Body of pancreas (tissue), 4 donors: ENCODE measurements around the gene CLEC3B. TPM values are rescaled to one million over a fixed set of nuclear protein-coding genes. Genes with fewer than 3 reads are reported as not detected.
"Not testable (repeated sequence)": the region's sequence is repeated elsewhere in the genome, so short reads cannot be mapped to it uniquely, and the experiment has no call there.

Experiments
- ATAC-seq: fragments of 150-250 bp; one replicate; pipeline ENCODE4 v1.9.1; 2016
- DNase-seq, 4 donors: peaks; one replicate each; pipeline ENCODE4 v3.0.0-alpha.2; 2019
- H3K27ac ChIP-seq, 4 donors: fragments of 200-600 bp; sonication (generic); 1 replicate in 3 of 4; 2 replicates in 1 of 4; pipeline versions ENCODE4 v1.5.1 to v1.6.1; 2016 to 2019; ENCODE audit warnings: mild to moderate bottlenecking in 1 of 4, mixed read lengths in 1 of 4, moderate library complexity in 1 of 4
- H3K27me3 ChIP-seq, 2 donors: fragments of 200-600 bp; sonication (generic); one replicate each; pipeline ENCODE4 v1.6.0; 2016; ENCODE audit warnings: mild to moderate bottlenecking in 1 of 2
- H3K36me3 ChIP-seq, 2 donors: fragments of 200-600 bp; sonication (generic); replicated peaks in 1 of 2; 2 replicates each; pipeline ENCODE4 v1.5.1; 2016; ENCODE audit warnings: low read depth in 2 of 2; ENCODE audit not compliant: insufficient read depth in 1 of 2
- H3K4me1 ChIP-seq: fragments of 200-600 bp; sonication (generic); one replicate; pipeline ENCODE4 v1.6.0; 2016
- H3K4me3 ChIP-seq, 2 donors: fragments of 200-600 bp; sonication (generic); 1 replicate in 1 of 2; 2 replicates in 1 of 2; pipeline ENCODE4 v1.5.1; 2016 to 2019
- H3K9me3 ChIP-seq, 3 donors: fragments of 200-600 bp; sonication (generic); 1 replicate in 2 of 3; 2 replicates in 1 of 3; pipeline ENCODE4 v1.5.1; 2016
- POLR2A ChIP-seq, 3 donors: fragments of 450-650 bp; IDR thresholded peaks; one replicate each; pipeline ENCODE4 v1.6.1; 2016; ENCODE audit warnings: antibody characterized with exemption in 3 of 3, mild to moderate bottlenecking in 2 of 3
- WGBS, 2 donors: methylation state at CpG; one replicate each; pipeline ENCODE4 v1.1.5; 2017; 5-methylcytosine and 5-hydroxymethylcytosine counted together
- intact Hi-C: fragments of 100-400 bp; cut with DNase I; formaldehyde crosslinking; loops from one replicate; pipeline ENCODE4 v1.15.1; 2023
- total RNA-seq, 2 donors: library from RNA; depleted of rRNA; stranded (reverse); fragments of >200 nt; gene quantifications; one replicate each; pipeline ENCODE4 v1.1.0, GENCODE V29; 2016
- TF ChIP-seq, protein P1 (sequence below), 7 experiments: fragments of 450-650 bp in 4 of 7; fragments of 200-600 bp in 3 of 7; sonication (generic) in 3 of 7; IDR thresholded peaks; one replicate each; pipeline ENCODE4 v1.5.1; 2016 to 2019; ENCODE audit warnings: antibody characterized with exemption in 7 of 7

Gene CLEC3B
- total RNA-seq, 2 donors from 2014 or later, result 4.9 to 22.1 TPM

GRCh38 chr3:44984335-44984734 lies 41.8 kb upstream of the CLEC3B start:
- no peaks in the 10 kb centered on the region for H3K27me3 ChIP-seq
- peaks cover 39% of the 10 kb centered on the region for H3K4me1 ChIP-seq
- no peaks in the 10 kb centered on the region for H3K9me3 ChIP-seq
- intact Hi-C loops, result no loop called here
- ATAC-seq (no peak), DNase-seq (no peak)
- no peak overlapping the region for H3K4me3 ChIP-seq
- H3K27ac ChIP-seq, result peak overlapping the region in 2 of 4 donors; percentile 55 to 68
- 94 to 97% methylated on average over 2 of the region's 2 CpGs for WGBS, 2 donors
- H3K36me3 ChIP-seq, result no peaks in the 10 kb centered on the region
- TF ChIP-seq POLR2A (IDR thresholded peaks at IDR 0.05), result no peak
- TF ChIP-seq, protein P1, sequence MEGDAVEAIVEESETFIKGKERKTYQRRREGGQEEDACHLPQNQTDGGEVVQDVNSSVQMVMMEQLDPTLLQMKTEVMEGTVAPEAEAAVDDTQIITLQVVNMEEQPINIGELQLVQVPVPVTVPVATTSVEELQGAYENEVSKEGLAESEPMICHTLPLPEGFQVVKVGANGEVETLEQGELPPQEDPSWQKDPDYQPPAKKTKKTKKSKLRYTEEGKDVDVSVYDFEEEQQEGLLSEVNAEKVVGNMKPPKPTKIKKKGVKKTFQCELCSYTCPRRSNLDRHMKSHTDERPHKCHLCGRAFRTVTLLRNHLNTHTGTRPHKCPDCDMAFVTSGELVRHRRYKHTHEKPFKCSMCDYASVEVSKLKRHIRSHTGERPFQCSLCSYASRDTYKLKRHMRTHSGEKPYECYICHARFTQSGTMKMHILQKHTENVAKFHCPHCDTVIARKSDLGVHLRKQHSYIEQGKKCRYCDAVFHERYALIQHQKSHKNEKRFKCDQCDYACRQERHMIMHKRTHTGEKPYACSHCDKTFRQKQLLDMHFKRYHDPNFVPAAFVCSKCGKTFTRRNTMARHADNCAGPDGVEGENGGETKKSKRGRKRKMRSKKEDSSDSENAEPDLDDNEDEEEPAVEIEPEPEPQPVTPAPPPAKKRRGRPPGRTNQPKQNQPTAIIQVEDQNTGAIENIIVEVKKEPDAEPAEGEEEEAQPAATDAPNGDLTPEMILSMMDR (IDR thresholded peaks at IDR 0.05), result no peak

DNA sequence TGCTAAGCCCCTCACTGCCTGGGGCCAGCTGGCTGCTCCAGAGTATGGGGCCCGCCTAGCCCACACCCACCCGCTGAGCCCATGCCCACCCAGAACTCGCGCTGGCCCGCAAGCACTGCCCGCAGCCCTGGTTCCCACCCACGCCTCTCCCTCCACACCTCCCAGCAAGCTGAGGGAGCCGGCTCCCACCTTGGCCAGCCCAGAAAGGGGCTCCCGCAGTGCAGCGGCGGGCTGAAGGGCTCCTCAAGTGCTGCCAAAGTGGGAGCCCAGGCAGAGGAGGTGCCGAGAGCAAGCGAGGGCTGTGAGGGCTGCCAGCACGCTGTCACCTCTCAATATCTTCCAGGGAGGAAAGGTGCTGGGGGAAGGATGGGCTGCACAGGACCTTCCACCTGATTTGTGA lies 39.8 kb upstream of the CLEC3B start:
- DNase-seq, result not testable (repeated sequence)

DNA sequence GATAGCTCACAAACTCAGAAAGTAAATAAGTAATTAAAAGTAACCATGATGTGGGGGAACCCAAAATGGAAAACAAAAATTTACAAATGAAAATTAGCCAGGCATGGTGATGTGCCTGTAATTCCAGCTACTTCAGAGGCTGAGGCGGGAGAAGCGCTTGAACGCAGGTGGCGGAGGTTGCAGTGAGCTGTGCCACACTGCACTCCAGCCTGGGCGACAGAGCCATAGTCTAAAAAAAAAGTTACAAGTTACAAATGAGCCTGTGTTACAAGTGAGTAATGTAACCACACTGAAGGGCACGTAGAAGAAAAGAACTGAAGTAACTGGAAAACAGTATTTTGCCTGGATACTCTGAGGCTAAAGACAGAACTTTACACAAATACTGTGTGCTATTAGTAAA lies 38.8 kb upstream of the CLEC3B start:
- no peak for TF ChIP-seq POLR2A (IDR thresholded peaks at IDR 0.05)
- TF ChIP-seq, protein P1 (IDR thresholded peaks at IDR 0.05), result no peak
- Histone ChIP-seq H3K27ac (no peak overlapping the region), H3K9me3 (no peaks in the 10 kb centered on the region), H3K4me3 (no peak overlapping the region), H3K36me3 (no peaks in the 10 kb centered on the region), H3K4me1 (peaks cover 24% of the 10 kb centered on the region), H3K27me3 (no peaks in the 10 kb centered on the region)
- ATAC-seq, result no peak
- 90 to 95% methylated on average over 6 of the region's 6 CpGs for WGBS, 2 donors
- no peak for DNase-seq
- intact Hi-C loops, result no loop called here

More for the DNA sequence above, 39.8 kb upstream of the CLEC3B start:
- H3K9me3 ChIP-seq, intact Hi-C loops, H3K36me3 ChIP-seq, H3K27ac ChIP-seq, H3K4me3 ChIP-seq, ATAC-seq, H3K27me3 ChIP-seq: not testable (repeated sequence)
- 97 to 100% methylated on average over 5 to 13 of the region's 14 CpGs for WGBS, 2 donors
- H3K4me1 ChIP-seq, result peaks cover 32% of the 10 kb centered on the region

DNA sequence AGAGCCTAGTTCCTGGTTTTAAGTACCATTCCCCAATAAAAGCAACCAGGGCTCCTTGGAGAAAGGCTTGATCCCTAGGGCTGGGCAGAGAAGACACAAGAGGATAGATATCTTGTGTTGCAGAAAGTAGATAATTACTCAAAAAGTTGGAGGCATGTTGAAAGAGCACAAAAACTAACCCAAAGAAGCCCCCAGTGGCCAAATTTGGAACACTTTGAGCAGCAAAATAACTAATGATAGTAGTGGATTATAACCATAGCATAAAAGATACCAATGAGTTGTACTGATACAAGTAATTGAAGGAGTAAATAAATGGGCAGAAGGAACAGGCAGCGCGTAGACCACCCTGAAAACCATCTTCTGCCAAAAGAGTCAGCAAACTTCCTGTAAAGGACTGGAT lies 38.0 kb upstream of the CLEC3B start:
- no peak for TF ChIP-seq POLR2A (IDR thresholded peaks at IDR 0.05)
- TF ChIP-seq, protein P1 (IDR thresholded peaks at IDR 0.05), result peak in 5 of 7 experiments; percentile 6 to 31 (median 19)
- no peaks in the 10 kb centered on the region for H3K36me3 ChIP-seq
- 94 to 98% methylated on average over 2 of the region's 2 CpGs for WGBS, 2 donors
- peaks cover 20% of the 10 kb centered on the region for H3K4me1 ChIP-seq
- ATAC-seq (no peak), DNase-seq (no peak)
- no peaks in the 10 kb centered on the region for H3K27me3 ChIP-seq
- H3K9me3 ChIP-seq, result no peaks in the 10 kb centered on the region
- H3K4me3 ChIP-seq, result no peak overlapping the region
- intact Hi-C loops, result no loop called here
- H3K27ac ChIP-seq, result no peak overlapping the region

DNA sequence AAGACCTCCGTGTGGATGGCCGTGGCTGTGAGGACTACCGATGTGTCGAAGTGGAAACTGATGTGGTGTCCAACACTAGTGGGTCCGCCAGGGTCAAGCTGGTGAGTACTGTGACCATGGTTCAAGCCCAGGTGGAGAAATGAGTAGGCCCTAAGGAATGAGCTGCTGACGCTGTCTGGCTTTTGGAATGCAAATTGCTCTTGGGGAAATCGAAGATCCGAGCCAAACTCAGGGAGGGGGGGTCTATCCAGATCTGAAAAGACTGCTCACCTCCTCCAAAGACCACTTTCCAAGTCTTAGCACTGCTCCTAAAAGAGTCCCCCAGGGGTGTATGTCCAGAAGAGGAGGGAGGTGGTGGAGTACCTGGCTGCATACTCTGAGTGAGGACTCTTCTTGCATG lies 37.0 kb upstream of the CLEC3B start:
- WGBS, 2 donors, result 91 to 93% methylated on average over 7 to 8 of the region's 8 CpGs
- TF ChIP-seq, protein P1 (IDR thresholded peaks at IDR 0.05), result no peak
- intact Hi-C loops, result no loop called here
- Histone ChIP-seq H3K27ac (no peak overlapping the region), H3K4me1 (peaks cover 19% of the 10 kb centered on the region), H3K27me3 (no peaks in the 10 kb centered on the region), H3K9me3 (no peaks in the 10 kb centered on the region), H3K36me3 (no peaks in the 10 kb centered on the region), H3K4me3 (no peak overlapping the region)
- ATAC-seq, result no peak
- DNase-seq, result no peak
